OCI-LY3 (cell line): ENCODE data around the gene DAB1.

Experiments
- EZH2phosphoT487 ChIP-seq: fragments of 200-600 bp; shearing (Covaris generic); IDR thresholded peaks from 2 replicates; pipeline ENCODE4 v1.6.1; 2018; ENCODE audit warnings: antibody characterized with exemption, mixed run types, low read depth
- TF ChIP-seq, protein P1 (sequence below): fragments of 200-600, 300-600 bp; sonication (generic); IDR thresholded peaks from 2 replicates; pipeline ENCODE4 v1.5.1; 2014; ENCODE audit warnings: antibody characterized with exemption, low read length, low read depth

DNA sequence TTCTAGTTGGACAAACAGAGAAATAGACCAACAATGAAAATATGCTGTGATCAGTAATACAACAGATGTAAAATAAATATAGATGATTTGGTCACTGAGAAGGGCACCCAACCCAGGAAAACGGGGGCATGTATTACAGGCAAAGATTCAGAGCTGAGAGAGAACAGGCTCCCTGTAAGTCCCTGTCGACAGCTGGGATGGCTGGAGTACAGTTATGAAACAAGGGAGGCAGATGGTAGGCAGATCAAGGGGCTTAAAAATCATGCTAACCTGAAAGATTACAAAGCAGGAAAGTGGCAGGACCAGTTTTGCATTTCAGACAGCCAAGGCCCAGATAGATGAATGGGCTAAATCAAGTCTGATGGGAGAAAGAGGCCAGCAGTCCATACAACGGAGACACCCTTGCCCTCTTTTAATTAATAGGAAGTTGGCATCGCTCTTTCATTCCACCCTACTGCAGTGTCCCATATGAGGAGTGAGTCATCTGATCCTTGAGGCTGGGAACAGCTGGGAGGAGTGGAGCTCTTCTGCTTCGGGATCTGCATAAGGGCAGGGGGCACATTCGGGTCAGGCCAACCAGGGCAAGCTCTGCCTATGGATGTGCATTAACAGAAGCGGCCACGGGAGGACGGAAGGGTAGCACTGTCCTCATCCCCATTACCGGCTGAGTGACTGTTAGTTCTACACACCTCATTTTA lies 171.1 kb downstream of the DAB1 start:
- TF ChIP-seq, protein P1, sequence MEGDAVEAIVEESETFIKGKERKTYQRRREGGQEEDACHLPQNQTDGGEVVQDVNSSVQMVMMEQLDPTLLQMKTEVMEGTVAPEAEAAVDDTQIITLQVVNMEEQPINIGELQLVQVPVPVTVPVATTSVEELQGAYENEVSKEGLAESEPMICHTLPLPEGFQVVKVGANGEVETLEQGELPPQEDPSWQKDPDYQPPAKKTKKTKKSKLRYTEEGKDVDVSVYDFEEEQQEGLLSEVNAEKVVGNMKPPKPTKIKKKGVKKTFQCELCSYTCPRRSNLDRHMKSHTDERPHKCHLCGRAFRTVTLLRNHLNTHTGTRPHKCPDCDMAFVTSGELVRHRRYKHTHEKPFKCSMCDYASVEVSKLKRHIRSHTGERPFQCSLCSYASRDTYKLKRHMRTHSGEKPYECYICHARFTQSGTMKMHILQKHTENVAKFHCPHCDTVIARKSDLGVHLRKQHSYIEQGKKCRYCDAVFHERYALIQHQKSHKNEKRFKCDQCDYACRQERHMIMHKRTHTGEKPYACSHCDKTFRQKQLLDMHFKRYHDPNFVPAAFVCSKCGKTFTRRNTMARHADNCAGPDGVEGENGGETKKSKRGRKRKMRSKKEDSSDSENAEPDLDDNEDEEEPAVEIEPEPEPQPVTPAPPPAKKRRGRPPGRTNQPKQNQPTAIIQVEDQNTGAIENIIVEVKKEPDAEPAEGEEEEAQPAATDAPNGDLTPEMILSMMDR, result no peak
- no peak for TF ChIP-seq EZH2phosphoT487
